GM18519 (cell line): ENCODE results near the gene COL9A3.

Experiments
- ATAC-seq: cut with Tn5 transposase; IDR thresholded peaks from one replicate; pipeline ENCODE4 v1.9.1; 2021; ENCODE audit warnings: mild to moderate bottlenecking, moderate library complexity; ENCODE audit not compliant: unreplicated experiment, low FRiP score

Gene COL9A3

DNA sequence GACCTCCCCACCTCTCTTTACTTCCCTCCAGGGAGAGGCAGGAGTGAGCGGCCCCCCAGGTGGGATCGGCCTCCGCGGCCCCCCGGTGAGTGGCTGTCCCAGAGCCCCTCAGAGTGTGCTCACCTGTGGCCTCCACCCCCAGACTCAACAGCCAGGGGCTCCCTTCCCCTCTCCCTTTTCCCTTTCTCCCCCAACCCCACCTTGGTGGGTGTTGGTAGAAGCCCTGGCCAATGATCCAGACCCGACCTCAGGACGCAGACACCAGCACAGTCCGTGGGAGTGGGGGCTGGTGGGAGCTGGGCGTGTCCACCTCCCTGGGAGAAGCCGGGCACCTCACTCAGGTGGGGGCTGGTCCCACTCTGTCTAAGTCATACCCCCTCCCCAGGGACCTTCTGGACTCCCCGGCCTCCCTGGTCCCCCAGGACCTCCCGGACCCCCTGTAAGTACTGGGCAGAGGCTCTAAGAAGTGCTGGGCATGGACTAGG is 4.9 kb downstream of the COL9A3 start:
- ATAC-seq, result no peak

DNA sequence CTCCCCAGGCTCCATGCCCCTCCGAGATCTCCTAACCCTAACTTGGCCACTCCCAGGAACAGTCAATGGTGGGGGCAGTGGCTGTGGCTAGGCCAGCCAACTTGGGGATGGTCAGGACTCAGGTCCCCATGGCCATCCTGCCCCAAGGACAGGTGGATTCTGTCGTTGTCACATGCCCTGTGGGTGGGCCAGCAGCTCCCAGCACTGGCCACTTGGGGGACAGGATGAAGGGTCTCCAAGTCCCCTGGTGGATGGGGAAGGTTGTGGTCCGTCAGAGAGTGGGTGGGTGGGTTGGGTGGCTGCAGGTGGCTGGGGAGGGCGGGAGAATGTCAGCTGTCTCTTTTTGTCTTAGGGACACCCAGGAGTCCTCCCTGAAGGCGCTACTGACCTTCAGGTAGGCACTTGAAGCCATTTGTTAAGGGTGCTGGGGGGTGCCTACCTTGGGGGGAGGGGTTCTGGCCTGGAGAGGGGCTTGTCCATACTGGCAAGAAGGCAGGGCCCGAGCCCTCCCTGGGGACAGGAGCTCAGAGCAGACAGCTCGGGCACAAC is 5.5 kb downstream of the COL9A3 start:
- ATAC-seq, result no peak

DNA sequence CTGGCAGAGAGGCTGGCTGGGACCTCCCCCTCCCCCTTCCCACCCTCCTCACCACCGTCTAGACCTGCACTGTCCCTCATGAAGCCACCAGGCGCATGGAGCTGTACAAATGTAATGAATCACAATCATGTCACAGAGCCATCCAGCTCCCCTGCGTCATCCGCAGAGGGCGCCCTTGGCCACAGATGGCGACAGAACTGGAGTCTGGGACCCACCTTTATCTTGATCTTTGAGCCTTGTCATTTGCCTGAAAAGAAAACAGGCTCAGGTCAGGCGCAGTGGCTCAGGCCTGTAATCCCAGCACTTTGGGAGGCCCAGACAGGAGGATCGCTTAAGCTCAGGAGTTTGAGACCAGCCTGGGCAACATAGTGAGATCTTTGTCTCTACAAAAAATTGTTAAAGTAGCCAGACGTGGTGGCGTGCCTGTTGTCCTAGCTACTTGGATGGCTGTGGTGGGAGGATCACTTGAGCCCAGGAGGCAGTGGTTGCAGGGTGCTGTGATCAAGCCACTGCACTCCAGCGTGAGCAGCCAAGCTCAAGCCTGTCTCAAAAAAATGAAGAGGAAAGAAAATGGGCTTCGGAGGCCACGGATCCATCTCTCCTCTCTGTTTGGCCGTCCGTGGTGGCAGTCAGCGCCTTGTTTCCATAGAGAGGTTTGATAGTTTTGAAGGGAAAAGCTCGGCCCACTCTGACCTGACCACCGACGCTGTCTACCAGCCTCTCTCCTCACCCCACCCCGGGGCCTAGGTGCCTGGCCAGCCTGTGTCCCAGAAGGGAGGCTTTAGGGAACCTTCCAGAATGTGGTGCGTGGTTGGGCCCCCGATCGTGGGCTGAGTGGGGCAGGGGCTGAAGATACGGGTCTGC is 6.2 kb downstream of the COL9A3 start:
- ATAC-seq, result no peak

DNA sequence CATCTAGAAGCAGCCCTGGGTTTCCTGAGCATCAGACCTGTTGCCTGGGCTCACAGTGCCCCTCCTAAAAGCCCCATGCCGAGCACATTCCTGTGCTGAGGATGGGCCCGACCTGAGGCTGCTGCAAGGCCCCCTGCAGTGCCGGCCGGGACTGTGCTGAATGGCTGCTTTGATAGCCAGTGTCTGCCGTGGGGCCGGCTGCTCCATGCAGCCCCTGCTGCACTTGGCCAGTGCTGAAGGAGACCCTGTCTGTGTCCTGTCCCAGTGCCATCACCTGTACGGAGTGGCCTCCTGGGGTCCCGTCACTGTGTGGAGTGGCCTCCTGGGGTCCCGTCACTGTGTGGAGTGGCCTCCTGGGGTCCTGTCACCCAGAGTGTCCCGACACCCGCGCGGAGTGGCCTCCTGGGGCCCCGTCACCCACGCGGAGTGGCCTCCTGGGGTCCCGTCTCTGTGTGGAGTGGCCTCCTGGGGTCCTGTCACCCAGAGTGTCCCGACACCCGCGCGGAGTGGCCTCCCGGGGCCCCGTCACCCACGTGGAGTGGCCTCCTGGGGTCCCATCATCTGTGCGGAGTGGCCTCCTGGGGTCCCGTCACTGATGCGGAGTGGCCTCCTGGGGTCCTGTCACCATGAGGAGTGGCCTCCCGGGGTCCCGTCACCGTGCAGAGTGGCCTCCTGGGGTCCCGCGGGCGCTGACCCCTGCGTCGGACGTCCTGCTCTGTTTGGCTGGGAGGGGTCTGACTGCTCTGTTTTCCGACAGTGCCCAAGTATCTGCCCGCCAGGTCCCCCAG is 7.0 kb downstream of the COL9A3 start:
- ATAC-seq, result no peak

DNA sequence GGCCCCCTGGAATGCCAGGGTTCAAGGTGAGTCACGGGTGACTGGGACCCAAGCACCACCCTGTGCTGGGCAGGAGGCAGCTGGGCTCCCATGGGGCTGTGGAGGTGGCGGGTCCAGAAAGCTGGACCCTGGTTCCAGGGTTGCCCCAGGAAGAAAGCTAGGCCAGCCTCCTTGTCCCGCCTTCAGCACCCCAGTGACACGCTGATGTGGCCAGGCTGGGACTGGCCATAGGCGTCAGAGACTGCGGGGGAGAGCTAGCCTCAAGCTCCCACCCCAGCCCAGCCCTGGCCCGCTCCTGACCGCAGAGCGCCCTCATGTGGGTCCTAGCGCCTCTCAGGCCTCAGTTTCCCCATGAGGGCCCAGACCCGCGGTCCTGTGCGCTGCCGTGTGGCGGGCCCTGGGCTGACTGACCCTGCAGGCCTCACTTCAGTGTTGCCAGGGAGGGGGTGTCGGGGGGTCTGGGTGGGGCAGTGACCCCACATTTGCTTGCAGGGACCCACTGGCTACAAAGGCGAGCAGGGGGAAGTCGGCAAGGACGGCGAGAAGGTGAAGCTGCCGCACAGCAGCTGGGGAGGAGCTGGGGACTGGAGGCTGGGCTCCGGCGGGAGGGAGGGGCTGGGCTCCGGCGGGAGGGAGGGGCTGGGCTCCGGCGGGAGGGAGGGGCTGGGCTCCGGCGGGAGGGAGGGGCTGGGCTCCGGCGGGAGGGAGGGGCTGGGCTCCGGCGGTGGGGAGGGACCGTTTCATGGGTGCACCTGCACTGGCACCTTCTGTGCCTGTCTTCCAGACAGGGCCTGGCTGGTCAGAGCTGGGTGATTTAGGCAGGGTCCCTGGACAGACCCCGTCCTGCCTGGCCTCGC is 7.9 kb downstream of the COL9A3 start:
- ATAC-seq, result no peak

DNA sequence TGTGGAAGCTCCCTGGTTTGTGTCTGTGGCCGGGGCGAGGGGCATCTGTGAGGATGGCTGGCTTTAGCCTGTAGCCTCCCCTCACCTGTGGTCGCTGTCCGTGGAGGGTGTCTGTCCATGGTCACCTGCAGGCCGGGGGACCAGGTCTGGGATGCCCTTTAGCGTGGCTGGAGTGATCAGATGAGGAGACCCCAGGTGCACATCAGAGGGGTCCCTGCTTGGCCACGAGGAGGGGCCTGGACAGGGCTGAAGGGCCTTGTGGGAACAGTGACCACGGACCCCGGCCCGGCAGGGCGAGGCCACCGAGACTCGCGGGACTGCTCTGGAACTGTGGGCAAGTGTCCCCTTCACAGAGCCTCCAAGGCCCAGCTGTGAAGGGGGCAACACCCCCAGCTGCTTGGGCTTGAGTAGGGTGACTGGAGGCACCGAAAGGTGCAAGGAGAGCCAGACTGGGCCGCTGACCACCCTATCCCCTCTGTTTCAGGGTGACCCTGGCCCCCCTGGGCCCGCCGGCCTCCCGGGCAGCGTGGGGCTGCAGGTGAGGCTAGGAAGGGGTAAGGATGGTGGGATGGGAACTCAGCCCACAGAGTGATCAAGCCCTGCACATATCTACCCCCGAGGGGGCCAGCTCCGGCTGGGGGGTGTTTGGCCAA is 8.6 kb downstream of the COL9A3 start:
- ATAC-seq, result no peak

DNA sequence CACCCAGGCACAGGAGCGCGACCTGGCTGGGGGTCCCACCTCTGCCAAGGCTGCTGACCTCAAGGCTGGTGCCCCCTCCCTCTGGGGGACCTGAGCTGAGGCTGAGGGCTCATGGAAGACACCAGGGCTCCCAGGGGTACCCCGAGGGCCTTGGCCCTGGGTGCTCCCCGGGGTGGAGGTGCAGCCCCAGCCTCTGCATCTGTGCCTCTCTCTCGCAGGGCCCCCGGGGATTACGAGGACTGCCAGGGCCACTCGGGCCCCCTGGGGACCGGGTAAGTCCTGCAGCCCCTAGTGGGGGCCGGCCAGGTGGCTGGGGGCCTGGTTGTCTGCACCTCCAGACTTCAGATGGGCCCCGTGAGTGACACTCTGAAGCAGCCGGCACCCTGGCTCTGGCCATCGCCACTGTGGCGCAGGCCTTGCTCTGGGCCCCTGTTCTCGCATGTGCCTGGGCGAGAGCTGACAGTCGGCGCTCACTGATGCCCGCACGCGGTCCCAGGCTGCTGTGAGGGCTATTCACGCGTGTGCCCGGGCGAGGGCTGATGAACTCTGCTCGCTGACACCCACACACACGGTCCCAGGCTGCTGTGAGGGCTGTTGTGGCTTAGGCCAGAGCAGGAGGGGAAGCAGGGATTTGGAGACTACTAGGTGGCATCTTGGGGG is 9.3 kb downstream of the COL9A3 start:
- no peak for ATAC-seq

DNA sequence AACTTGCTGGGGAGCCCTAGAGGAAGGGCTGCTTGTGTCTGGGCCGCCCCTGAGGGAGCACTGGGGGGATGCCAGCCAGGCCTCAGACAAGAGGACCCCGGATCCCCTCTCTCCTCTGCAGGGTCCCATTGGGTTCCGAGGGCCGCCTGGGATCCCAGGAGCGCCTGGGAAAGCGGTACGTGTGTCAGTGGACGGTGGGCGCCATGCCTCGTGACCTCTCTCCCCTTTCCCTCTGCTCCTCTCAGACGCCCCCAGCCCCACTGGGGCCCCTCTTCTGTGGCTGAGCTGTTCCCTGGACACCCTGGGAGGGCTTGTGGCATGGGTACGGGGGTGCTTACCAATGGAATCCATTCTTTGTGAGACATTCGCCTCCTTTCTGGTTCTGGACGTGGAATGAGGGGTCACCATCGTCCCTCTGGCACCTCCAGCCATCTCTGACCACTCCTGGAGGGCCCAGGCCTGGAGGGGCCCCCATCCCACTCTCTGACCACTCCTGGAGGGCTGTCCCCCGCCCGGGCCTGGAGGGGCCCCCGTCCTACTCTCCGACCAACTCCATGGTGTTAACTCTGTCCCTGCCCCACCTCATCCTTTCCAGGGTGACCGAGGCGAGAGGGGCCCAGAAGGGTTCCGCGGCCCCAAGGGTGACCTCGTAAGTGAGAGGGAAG is 9.9 kb downstream of the COL9A3 start:
- no peak for ATAC-seq

DNA sequence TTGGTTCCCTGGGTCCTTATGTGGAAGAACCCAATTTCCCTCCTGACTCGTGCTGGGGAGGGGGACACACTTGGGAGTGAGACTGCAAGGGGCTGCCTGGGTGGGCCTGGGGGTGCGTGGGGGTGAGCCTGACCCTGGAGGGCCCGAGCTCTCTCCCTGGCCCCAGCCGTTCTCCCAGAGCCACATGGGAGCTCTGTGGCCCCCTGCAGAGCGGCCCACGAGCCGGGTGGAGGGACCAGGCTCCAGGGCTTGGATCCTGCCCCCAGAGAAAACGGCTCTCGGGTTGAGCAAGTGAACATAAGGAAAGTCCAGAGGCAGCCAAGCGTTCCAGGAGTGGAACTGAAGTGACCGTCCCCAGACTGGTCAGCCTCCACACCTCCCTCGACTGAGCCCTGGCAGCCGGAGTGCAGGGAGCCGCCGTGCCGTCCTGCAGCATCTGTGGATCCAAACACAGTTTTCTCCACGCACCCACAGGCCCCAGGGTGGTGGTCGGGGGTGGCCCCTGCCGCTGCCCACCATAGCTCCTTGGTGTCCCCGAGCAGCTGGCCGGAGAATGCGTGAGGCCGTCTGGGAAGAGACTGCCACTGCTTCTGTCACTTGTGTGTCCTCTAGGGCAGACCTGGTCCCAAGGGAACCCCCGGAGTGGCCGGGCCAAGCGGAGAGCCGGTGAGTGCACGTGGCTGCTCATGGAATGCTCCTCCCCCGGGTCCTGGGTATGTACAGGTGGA is 10.6 kb downstream of the COL9A3 start:
- no peak for ATAC-seq

DNA sequence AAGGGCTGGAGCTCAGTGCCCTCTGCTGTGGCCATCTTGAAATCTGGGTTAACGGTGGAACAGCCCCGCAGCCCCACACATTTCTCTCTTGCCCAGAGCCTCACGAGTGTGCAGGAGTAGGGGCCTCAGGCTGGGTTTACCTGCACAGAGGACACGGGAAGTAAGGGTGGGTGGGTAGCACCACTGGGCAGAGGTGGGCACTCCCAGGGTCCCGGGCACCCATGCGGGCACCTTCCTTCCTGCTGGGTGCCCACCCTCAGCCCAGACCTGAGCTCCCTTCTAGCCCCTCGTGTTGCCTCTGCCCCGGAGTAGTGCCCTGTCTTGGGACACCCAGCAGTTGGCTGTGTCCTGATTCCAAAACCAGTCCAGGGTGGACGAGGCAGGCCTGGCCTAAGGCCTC is 11.2 kb downstream of the COL9A3 start:
- ATAC-seq, result no peak

DNA sequence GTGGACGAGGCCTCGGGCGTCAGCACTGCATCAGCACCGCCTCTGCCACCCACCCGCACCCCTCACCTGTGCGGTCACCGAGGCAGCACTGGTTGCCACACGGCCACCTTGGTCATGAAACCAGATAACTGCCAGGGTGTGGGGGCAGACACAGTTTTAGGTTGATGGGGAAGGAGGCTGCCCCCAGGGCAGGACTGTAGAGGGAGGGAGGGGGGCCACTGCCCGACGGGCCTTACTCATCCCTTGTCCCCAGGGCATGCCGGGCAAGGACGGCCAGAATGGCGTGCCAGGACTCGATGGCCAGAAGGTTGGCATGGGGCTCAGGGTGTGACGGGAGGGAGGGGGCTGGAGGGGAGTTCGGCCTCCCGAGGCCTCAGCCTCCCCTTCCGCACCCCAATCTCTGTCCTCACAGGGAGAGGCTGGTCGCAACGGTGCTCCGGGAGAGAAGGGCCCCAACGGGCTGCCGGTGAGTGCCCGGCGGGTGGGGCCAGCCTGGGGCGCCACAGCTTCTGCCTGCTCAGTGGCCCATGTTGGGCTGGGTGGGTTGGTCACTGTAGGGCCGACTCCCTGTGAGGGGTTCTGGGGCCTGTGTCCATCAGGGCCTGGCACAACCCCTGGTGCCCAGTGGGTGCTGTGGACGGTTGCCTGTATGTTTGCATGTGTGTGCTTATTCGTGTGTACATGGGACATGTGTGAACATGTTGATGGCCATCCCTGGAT is 11.8 kb downstream of the COL9A3 start:
- no peak for ATAC-seq

DNA sequence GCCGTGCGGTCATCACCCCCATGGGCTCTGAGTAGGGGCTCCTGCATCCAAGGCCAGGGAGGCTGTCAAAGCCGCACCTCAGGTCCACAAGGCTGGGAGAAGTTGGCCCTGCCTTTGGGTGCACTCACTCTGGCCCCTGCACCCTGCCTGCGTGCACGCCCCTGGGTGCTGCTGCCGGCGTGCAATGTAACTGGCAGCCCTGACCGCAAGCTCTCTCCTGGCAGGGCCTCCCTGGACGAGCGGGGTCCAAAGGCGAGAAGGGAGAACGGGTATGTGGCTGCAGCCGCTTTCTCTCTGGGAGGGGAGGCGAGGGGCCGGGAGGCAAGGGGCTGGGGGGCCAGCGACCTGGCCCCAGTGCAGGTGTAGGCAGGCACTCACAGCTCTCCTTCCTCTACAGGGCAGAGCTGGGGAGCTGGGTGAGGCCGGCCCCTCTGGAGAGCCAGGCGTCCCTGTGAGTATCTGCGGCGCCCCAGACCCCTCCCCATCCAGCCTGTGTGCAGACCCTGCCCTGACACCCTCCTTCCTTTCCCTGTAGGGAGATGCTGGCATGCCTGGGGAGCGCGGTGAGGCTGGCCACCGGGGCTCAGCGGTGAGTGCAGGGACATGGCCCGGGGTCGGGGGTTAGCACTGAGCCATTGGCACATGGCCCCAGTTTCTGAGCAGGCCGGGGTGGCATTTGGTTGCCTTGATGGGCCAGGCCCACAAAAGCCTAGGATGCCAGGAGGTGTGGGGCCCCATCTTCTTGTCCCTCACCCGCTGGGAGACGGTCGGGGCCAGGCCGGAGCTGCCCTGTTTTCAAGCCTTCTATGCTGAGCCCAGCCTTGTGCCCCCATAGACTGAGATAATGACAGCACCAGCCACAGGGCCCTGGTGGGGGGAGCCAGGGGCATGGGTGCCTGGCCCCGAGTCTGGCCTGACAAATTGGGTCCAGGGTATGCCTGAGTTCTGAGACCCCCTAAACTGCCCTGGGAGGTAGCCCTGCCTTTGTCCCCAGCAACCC is 12.7 kb downstream of the COL9A3 start:
- no peak for ATAC-seq

DNA sequence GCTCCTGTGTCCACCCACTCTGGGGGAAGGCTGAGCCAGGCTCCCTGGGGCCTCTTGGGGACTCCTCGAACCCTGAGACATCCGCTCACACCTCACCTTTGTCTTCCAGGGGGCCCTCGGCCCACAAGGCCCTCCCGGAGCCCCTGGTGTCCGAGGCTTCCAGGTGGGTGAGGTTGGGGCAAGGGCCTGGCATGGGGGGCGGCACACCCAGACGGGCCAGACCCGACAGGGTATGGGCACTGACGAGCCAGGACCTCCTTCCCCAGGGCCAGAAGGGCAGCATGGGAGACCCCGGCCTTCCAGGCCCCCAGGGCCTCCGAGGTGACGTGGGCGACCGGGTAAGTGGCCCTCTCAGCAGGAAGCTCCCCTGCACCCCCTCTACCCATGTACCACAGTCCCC is 13.4 kb downstream of the COL9A3 start:
- no peak for ATAC-seq

DNA sequence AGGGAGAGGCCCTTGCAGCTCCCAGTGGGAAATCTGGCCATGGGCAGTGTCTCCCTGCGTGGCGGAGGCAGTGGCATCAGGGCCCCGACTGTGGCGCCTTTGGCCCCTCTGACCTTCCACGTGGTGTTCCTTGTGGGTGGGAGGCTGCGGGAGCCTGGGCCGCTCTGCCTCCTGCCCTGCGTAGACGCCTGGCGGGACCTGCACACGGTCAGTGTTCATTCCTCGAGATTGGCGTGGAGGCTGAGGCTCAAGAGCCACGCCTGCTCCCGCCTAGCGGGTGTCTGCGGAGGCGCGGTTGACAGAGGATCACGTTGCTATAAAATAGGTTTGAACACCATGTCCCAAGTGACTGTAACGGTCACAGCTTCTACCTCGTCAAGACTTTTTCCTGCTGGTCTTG is 14.0 kb downstream of the COL9A3 start:
- ATAC-seq, result no peak

DNA sequence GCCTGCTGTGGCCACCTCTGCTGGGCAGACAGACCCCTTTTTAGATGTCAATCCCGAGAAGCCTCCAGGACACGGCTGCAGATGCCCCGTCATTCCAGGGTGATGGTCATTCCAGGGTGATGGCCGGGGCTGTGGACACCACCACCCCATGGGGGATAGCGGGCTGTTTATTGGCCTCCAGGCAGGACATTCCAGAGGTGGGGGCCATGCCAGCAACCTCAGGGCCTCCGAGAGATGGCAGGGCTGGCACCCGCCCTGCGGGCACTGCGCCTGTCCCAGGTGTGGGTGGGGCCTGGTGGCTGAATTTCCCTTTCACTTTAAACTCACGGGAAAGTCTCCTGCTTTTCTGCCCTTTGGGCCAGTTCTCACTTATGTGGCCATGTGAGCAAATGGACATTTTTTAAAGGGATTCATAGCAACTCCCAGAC is 14.5 kb downstream of the COL9A3 start:
- ATAC-seq, result no peak

DNA sequence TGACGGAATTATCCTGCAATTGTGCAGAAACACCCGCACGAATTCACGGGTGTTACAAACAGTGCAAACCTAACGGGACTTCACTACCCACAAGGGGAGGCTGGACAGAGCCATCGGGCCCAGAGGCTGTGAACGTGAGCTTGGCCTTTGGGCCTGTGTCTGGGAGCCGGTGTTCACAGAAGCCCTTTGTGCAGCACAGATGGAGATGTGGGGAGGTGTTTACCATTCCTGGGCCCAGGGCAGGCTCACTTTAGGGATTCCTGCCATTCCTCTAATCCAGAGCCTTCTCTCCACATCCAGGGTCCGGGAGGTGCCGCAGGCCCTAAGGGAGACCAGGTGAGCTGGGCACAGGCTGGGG is 15.0 kb downstream of the COL9A3 start:
- ATAC-seq, result no peak
